GM18508 (cell line): ENCODE results near the gene TRMT1.

Source experiments
- ATAC-seq: cut with Tn5 transposase; IDR thresholded peaks from one replicate; pipeline ENCODE4 v1.9.1; 2021; ENCODE audit warnings: moderate number of reproducible peaks; ENCODE audit not compliant: insufficient read depth, unreplicated experiment

The TRMT1 gene

GRCh38 chr19:13103581-13104359 is 12.8 kb downstream of the TRMT1 start:
- ATAC-seq: no peak

DNA sequence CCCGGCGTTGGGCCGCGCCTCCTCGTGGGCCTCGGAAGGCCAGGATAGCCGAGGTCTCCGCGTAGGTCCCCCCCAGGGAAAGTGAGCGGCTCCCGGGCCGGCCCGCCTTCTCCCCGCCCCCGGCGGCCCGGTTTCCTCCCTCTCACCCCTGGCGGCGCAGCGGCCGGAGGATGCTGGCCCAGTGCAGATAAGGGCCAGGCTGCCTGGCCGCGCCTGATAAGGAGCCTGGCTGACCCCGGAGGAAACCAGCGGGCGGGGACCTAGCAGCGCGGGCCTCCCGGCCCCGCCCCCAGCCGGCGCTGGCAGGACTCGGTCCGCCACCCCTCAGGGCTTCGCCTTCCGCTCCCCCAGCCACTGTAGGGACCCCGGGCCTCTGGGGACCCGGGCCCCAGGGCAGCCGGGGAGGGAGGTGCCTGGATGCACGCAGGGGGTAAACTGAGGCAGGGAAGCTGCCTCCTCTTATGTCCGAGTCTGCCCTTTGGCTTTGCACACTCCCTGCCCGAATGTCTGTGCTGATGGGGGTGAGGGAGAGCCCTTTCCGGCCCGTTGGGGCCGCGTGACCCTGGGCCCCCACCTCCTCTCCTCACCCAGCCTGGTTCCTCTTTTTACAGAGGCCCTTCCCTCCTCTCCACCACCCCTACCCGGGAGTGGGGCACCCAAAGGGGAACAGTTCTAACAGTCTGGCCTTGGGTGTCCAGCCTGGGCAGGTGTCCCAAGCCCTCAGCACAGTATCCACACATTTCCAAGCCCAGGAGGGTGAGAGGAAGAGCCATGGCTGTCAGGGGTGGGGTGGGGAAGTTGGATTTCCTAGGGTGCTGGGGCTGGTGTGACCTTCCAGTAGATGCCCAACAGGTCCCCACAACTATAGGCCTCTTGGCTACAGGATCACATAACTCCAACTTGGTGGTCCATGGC is 13.6 kb downstream of the TRMT1 start, which contains the start of gene LYL1:
Gene LYL1 (minus strand): TSS at position 193 of the 915 bp plus-strand sequence. CDS start 1,687 bp downstream, outside the sequence.
- no peak for ATAC-seq

- no peak for ATAC-seq
Observed at GRCh38 chr19:13102416-13102665, 14.2 kb downstream of the TRMT1 start.

- ATAC-seq: no peak
Observed at GRCh38 chr19:13101590-13102415, 14.7 kb downstream of the TRMT1 start.

GRCh38 chr19:13100841-13101589 is 15.5 kb downstream of the TRMT1 start:
- no peak for ATAC-seq

GRCh38 chr19:13100031-13100588 is 16.4 kb downstream of the TRMT1 start:
- ATAC-seq: no peak

DNA sequence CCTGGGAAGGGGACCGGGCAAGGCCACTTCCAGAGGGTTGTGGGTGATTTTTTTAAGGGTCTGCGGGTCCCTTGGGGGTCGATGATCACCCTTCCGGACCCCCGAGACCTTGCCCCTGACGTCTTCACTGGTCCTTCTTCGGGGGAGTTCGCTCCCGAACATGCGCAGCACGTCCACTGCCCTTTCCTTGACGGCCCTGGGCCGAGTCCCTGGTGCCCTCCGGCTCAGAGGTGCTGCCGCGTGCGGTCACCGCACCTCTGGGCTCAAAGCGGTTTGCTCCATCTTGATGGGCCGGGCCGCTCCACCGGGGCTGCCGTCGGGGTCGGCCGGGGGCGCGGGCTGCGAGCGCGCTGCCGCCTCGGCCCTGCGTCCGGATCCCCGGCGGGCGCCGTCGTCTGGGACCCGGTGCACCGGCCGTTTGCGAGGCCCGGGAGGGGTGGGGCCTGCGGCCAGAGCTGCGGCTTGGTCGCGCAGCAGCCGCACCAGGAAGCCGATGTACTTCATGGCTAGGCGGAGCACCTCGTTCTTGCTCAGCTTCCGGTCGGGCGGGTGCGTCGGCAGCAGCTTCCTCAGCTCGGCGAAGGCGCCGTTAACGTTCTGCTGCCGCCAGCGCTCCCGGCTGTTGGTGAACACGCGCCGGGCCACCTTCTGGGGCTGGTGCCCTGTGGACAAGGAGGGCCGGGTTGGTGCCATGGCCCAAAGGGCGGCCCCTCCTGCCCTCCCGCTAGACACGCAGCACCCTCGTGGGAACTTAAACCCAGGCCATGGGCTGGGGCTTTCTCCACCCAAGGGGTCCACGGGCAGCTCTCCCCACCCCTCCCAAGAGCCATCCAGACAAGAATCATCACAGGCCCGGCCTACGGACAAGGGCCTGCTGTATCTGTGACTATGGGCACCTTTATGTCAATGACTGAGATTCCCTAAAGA is 17.2 kb downstream of the TRMT1 start:
- no peak for ATAC-seq

DNA sequence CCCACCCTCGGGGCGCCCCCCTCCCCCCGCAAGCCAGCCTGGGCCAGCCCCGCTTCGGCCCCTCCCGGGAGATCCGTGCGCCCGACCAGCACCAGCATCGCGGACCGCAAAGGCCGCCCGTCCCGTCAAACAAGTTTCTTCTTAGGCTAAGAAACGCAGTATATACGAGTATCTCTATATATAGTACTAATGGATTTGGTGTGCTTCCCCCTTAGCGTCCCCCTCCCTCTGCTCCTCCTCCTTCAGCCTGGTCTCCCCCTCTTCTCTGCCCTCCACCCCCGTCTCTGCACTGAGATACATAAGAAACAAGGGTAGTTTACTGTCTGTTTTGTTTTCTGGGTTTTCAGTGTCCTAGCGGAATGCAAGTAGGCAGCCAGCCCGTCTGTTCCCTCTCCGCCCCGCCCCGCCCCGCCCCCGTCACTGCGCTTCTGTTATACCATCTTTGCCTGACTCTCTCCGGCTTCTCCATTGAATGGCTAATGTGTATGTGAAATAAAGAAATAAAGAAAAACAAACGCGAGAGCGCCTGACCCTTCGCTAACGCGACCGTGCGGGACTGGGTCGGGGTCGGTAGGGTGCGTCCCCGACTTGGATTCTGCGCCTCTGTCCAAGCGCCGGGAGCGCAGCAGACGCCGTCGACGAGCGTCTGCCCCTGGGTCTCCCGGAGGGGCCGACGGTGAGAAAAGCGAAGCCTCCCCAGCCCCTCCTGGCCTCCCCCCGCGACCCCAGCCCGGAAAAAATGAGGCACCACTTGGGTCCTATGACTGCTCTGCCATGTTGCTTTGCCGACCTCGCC is 18.1 kb downstream of the TRMT1 start:
- no peak for ATAC-seq

DNA sequence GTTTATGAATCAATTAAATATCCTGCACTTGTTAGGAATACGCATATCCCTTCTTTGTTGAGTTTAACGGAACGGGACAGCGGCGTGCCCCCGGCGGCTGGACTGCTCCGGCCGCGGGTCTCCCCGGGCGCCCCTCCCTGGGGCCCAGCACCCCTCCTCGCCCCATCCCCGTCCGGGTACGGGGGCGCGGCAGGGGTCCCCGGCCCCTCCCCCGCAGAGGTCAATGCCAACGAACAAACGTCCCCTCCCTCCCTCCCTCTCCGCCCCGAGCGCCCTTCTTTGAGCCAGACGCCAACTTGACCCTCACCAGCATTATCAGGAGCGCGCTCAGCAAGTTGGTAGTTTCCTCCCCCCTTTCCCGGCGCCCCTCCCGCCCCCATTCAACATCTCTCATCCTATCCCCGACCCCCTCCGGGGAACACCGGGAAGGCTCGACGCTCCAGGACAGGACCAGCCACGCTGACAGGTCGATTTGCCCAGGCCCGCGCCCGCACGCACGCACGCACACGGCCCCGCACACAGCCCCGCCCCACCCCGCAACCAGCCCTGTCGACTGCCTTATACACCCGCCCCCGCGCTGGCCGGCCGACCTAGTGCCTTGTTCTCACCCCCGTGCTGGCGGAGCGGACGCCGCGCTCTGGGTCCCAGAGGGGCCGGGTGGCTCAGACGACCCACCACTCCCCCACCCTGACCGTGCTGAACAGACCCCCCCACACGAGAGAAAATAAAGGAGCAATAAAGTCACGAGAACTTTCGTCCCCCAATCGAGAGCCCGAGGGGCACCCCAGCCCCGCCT is 18.9 kb downstream of the TRMT1 start:
- ATAC-seq: no peak

GRCh38 chr19:13097033-13097462 is 19.5 kb downstream of the TRMT1 start:
- no peak for ATAC-seq

GRCh38 chr19:13095934-13096927 is 20.3 kb downstream of the TRMT1 start:
- ATAC-seq: no peak

DNA sequence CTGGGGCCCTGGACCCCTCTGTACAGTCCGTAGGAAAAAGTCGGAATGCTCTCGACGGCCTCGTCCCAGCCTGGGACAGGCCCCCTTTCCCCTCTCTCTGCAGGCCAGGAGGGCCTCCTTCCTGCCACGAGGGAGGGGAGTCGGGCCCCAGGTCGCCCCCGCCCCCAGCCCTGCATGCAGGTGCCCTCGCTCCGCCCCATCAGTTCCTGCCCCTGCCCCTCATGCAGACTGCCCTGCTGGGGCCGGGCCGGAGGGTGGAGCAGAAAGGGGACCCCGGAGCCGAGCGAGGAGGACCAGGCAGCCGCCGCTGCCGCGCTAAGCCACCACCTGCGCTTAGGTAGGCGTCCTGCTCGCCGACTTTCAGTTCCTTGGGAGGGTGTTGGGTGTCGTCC is 21.2 kb downstream of the TRMT1 start:
- no peak for ATAC-seq

DNA sequence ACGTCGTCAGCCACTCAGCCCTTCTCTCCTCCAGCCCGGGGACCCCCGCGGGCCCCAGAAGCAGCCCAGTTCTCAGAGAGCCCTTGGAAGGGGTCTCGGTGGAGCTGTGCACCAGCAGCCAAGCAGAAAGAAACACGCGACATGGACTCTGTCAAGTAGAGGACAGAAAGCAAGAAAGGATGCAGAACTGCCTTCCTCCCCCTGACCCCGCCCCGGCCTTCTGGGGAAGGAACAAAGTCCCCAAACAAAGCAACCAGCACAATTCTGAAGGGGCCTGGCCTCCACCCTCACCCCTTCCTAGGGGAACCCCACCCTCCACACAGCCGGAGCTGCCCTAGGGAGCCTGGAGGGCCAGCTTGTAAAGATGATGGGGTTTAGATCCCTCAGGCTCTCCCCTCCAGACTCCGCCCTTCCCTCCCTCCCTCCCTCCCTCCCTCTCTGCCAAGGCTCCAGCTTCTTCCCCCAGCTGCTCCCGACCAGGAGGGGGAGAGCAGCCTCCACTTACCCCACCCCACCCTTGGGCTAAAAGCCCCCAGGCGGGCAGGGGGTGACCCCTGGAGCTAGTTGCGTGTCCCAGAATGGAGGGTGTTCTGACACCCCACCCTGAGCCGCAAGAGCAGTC is 21.7 kb downstream of the TRMT1 start:
- ATAC-seq: no peak

- no peak for ATAC-seq
Observed at GRCh38 chr19:13094106-13094504, 22.4 kb downstream of the TRMT1 start.

DNA sequence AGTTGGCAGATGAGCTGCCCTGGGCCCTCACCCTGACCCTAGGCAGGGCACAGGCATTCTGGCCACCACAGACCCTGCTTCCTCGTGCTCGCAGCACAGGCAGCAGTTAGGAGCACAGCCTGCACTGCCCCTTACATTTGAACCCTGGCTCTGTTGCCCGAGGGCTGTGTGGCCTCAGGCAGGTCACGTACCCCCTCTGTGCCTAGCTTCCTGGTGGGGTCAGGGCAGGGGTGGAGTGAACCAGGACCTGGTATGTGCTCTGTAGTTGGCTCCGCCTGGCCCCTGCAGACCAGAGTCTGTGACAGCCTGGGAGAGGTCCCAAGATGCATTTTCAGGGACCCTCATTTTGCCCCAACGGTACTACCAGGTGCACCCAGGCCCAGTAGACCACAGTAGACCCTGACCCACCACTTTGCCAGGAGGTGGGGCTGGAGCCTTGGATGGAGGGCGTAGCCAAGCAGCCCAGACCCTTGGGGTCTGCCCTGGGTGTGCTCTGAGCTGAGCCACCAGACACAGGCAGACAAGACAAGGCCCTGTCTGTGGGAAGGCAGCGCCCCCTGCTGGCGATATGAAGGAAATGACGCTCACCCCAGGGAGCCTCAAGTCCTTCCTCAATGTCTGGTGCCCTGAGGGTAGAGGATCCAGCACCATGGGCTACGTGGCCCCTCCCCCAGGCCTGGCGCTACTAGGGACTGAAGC is 23.0 kb downstream of the TRMT1 start:
- ATAC-seq: no peak
